NOMO-1 (cell line): Measurements from ENCODE around the gene SLC17A9.
"Not testable (repeated sequence)": the region's sequence is repeated elsewhere in the genome, so short reads cannot be mapped to it uniquely, and the experiment has no call there.

Experiments used
- DNase-seq, 2 experiments: peaks; one replicate each; lab custom pipeline; 2025; ENCODE audit not compliant: unreplicated experiment in 2 of 2; lab: John Stamatoyannopoulos, UW

SLC17A9 gene

GRCh38 chr20:62955519-62956386 is 3.2 kb downstream of the SLC17A9 start:
- no peak for DNase-seq

DNA sequence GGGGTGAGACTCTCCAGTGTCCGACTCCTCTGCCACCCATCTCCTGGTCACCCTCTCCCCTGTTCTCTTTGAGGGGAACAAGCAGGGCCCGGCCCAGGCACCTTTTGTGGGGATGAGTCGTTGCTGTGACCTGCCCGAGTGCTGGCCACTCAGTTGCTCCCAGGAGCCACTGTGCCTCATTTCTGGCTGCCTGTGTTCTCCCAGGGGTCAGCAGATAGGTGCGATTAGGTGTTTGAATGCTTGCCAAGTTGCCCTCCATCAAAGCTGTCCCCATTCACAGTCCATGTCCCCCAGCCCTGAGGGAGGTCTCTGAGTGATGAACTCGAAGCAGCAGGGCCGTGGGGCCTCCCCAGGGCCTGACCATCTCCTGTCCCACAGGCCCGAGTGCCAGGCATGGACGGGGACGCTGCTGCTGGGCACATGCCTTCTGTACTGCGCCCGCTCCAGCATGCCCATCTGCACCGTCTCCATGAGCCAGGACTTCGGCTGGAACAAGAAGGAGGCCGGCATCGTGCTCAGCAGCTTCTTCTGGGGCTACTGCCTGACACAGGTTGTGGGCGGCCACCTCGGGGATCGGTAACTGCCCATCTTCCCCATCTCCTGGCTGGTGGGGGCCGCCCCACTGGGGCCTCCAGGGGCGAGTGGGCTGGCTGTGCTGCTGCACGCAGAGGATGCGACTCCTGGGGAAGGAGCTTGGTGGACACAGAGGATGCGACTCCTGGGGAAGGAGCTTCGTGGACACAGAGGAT is 4.1 kb downstream of the SLC17A9 start:
- DNase-seq = no peak

DNA sequence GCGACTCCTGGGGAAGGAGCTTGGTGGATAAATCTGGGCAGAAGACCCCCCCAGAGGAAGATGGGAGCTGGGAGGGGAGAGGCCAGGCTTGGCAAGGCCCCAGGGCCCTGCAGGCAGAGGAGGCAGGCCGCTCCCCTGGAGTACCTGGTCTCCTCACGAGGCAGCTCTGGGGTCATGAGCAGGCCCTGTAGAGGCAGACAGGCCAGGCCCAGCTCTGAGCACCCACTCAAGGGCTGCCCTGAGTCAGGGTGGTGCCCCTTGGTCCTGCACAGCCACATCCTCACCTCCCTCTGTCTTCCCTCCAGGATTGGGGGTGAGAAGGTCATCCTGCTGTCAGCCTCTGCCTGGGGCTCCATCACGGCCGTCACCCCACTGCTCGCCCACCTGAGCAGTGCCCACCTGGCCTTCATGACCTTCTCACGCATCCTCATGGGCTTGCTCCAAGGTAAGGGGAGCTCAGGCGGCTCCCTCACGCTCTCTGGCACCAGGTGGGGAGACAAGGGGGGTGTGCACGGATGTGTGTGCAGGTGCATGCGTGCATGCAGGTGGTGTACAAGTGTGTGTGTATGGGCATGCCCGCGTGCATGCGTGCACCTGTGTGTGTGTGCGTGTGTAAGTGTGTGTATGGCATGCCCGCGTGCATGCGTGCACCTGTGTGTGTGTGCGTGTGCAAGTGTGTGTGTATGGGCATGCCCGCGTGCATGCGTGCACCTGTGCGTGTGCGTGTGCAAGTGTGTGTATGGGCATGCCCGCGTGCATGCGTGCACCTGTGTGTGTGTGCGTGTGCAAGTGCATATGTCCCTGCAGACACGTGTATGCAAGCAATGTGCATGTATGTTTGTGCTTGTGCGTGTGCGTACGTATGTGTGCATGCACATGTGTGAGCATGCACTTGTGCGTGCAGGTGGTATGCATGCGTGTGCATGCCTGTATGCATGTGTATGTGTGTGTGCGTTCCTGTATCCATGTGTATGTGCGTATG is 4.9 kb downstream of the SLC17A9 start:
- no peak for DNase-seq

GRCh38 chr20:62958388-62959100 is 6.0 kb downstream of the SLC17A9 start:
- DNase-seq = no peak

DNA sequence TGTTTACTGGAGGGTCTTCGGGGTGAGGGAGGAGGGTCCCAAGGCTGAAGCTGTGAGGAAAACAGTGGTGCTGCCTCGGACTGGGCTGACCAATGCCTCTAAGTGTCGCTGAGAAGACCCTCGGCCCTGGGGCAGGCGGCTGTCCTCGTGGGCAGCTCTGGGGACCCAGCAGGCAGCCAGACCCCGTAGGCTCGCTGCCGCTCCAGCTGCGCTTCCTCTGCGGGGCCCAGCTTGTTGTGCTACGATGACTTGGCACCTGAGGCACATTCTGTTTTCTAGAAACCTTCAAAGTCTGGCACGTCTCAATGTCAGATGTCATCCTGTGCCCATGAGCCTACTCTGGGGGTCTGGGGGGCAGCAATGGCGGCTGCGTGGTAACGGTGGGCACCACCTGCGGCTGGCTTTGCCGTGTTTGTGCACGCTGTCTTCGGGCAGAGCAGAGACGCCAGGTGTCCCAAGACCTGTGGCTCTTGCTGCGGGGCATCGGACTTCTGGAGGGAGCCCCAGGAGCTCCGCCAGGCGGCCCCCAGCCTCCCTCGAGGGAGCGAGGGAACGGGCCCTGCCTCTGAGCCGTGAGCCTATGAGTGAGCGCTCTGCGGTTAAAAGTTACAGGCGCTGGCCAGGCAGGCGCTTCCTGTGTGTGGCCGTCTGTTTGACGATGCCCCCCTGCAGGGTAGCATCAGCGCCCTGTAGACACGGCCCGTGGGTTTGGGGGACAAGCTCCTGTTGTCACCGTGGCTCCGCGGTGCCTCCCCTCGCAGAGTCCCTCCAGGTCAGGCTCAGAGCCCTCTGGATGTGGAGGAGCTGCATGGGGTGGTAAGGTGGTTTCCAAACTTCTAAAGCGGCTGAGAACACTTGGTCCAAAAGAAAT is 6.8 kb downstream of the SLC17A9 start:
- no peak for DNase-seq

- DNase-seq = no peak
These were observed 7.5 kb downstream of the SLC17A9 start for GRCh38 chr20:62959998-62960436.

- DNase-seq = not testable (repeated sequence)
These were observed 8.2 kb downstream of the SLC17A9 start for GRCh38 chr20:62960446-62961309.

DNA sequence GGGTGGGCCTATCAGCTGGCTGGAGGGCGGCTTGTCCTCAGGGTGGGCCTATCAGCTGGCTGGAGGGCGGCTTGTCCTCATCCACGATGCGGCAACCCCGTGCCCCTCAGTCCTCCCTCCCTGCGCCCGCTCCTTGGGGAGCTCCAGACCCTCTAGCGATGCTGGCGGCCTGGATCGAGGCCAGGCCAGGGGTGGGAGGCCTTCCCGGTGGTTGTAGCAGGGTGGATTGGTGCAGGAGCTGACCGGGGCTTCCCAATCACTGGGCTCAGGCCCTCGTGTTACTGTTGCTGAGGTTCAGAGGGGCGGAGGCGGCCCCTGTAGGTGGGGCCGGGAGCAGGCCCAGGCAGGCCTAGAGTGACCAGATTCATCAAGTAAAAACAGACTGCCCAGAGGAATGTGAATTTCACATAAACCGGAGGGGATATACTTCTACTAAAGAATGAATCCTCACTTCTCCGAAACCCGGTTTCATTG is 8.8 kb downstream of the SLC17A9 start:
- DNase-seq = no peak

DNA sequence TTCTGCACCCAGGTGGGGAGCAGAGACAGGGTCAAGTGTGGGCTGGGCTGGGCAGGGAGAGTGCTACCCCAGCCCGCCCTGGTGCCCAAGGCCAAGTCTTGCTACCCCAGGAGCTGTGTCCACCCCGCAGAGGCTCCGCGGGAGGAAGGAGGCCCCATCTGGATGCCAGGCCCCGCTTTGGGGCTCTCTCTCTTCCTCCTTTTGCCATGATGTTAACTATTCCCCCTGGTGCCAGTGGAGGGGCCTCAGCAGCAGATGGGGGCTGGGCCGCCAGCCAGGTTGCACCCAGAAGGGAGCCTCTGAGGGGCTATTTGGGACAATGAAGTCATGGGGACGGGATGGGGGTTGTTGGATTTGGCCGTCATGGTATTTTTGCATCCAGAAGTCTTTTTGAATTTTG is 9.3 kb downstream of the SLC17A9 start:
- no peak for DNase-seq

- DNase-seq = no peak
These were observed 9.8 kb downstream of the SLC17A9 start for GRCh38 chr20:62962221-62962879.

DNA sequence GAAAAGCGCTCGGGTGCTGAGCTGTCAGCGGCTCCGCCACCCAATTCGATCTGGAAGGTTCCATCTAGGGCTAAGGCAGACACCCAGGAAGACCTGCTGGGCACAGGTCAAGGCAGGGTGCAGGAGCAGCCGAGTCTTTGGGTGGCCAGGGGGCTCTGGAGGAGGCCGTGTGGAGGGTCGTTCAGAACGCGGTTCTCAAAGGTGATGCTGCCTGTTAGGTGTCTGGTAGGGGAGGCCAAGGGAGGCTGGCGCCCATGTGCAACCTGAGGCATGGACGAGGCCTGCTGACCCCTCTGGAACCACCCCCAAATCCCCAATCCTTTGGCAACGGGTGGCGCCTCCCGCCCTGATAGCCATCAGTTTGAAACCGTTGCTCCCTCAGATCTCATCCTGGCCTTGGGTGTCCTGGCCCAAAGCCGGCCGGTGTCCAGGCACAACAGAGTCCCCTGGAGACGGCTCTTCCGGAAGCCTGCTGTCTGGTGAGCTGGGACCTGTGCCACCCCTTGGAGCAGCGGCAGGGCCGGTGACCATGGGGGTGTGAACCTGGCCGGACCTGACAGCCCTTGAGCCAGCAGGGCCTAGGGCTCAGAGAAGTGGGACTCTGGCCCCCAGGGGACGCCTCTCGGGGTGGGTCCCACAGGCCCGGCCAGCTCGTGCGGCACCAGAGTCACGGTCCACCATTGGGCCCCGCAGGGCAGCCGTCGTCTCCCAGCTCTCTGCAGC is 10.5 kb downstream of the SLC17A9 start:
- DNase-seq = no peak

DNA sequence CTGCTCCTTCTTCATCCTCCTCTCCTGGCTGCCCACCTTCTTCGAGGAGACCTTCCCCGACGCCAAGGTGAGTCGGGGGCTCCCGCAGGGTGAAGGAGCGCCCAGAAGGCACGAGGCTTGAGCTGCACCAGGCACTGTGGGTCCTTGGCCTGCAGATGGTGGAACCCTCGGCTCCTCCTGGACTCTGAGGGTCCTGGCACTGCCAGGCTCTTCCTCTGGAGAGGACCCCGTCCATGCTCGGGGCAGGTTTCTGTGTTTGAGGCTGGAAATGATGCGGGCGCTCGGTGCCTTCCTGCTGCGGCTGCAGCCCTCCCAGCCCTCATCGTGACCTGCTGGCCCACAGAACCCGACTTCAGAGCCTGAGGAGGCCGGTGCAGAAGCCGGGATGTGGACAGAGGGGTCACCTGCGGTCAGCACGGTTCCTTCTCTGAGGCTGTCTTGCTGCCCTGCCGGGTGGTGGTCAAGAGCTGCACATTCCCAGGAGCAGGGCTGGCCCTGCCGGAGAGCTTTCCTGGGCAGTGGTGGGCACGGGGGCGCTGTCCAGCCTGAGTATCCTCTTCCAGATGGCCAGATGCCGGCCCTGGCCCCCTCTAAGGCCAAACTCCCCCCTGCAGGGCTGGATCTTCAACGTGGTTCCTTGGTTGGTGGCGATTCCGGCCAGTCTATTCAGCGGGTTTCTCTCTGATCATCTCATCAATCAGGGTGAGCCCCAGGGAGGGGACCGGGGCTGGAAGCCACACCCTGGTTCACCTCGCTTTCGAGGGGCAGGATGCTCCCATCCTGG is 11.3 kb downstream of the SLC17A9 start:
- DNase-seq = no peak

DNA sequence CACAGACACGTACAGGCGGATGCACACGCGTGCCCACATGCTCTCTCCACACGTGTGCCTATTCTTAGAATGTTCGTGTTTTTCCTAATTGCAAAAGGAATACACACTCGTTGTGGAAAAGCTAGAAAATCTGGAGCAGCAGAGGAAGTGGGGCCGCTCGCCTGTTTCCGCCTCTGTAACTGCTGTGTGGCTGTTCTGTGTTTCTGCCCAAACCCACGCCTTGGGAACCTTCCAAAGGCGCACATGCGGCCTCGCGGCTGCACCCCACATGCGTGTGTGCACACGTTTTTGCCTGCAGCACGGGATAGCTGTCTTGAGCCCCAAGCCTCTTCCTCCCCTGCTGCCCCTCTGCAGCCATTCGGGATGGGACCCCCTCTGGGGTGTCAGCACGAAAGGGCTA is 12.2 kb downstream of the SLC17A9 start:
- DNase-seq = no peak

DNA sequence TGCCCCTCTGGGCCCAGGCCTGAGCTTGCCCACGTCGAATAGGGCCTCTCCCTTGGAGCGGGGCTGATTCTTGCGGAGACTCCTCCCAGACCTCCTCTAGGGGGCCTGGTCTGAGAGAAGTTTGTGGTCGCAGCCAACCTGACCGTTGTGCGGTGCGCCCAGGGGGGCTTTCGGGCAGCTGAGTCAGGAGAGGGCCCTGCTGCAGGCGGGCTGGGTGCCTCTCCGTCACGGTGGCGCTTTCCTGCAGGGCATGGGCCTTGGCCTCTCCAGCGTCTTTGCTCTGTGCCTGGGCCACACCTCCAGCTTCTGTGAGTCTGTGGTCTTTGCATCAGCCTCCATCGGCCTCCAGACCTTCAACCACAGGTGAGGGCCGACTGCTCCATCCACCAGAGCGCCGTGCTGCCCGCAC is 12.9 kb downstream of the SLC17A9 start:
- DNase-seq = no peak

- DNase-seq = no peak
These were observed 14.0 kb downstream of the SLC17A9 start for GRCh38 chr20:62966212-62967148.
